ENCODE results near the gene ANKAR.
"Not testable (repeated sequence)": the region's sequence is repeated elsewhere in the genome, so short reads cannot be mapped to it uniquely, and the experiment has no call there.

Gene ANKAR

GRCh38 chr2:189661148-189661956, 13.1 kb upstream of the ANKAR start, which contains the start of gene ASNSD1:
Gene ASNSD1 (plus strand): TSS chr2:189661459. CDS start chr2:189666133, 4,674 bp downstream.
- peak; percentile 99 for DNase-seq (ENCODE audit: extremely low read depth, insufficient read length)
- Histone ChIP-seq H3K27me3 (replicated peaks; ENCODE audit: control insufficient read depth, insufficient read depth, low read length) (no peaks in the 10 kb centered on the region), H3K4me3 (replicated peaks; ENCODE audit: low read depth, low read length) (peak within 1 kb of the TSS; percentile 93), H3K36me3 (ENCODE audit: control insufficient read depth, insufficient read depth, low read length) (no peaks in the 10 kb centered on the region; the same call in 1 of the 2 replicates)
- TF ChIP-seq CTCF (IDR thresholded peaks at IDR 0.05; ENCODE audit: insufficient read depth, low read length, poor library complexity, severe bottlenecking), result peak; percentile 93

- DNase-seq (ENCODE audit: extremely low read depth, insufficient read length), result no peak
Measured at GRCh38 chr2:189661957-189662321, 12.5 kb upstream of the ANKAR start.

GRCh38 chr2:189662669-189663226, 11.7 kb upstream of the ANKAR start:
- no peak for TF ChIP-seq CTCF (IDR thresholded peaks at IDR 0.05; ENCODE audit: insufficient read depth, low read length, poor library complexity, severe bottlenecking)
- no peaks in the 10 kb centered on the region for H3K27me3 ChIP-seq (replicated peaks; ENCODE audit: control insufficient read depth, insufficient read depth, low read length)
- peak overlapping the region; percentile 93 for H3K4me3 ChIP-seq (replicated peaks; ENCODE audit: low read depth, low read length)
- no peaks in the 10 kb centered on the region; the same call in 1 of the 2 replicates for H3K36me3 ChIP-seq (ENCODE audit: control insufficient read depth, insufficient read depth, low read length)
- DNase-seq (ENCODE audit: extremely low read depth, insufficient read length), result peak; percentile 20

More at GRCh38 chr2:189661957-189662321, 12.5 kb upstream of the ANKAR start:
- Histone ChIP-seq H3K27me3 (replicated peaks; ENCODE audit: control insufficient read depth, insufficient read depth, low read length) (no peaks in the 10 kb centered on the region), H3K4me3 (replicated peaks; ENCODE audit: low read depth, low read length) (peak overlapping the region; percentile 93), H3K36me3 (ENCODE audit: control insufficient read depth, insufficient read depth, low read length) (no peaks in the 10 kb centered on the region; the same call in 1 of the 2 replicates)
- TF ChIP-seq CTCF (IDR thresholded peaks at IDR 0.05; ENCODE audit: insufficient read depth, low read length, poor library complexity, severe bottlenecking), result no peak

- not testable (repeated sequence) for H3K27me3 ChIP-seq (replicated peaks; ENCODE audit: control insufficient read depth, insufficient read depth, low read length); DNase-seq (ENCODE audit: extremely low read depth, insufficient read length); H3K36me3 ChIP-seq (ENCODE audit: control insufficient read depth, insufficient read depth, low read length); H3K4me3 ChIP-seq (replicated peaks; ENCODE audit: low read depth, low read length)
Measured at GRCh38 chr2:189663319-189663718, 11.2 kb upstream of the ANKAR start.

- peaks cover 1% of the 10 kb centered on the region; the same call in 1 of the 2 replicates for H3K36me3 ChIP-seq (ENCODE audit: control insufficient read depth, insufficient read depth, low read length)
- H3K27me3 ChIP-seq (replicated peaks; ENCODE audit: control insufficient read depth, insufficient read depth, low read length), result no peaks in the 10 kb centered on the region
- no peak overlapping the region for H3K4me3 ChIP-seq (replicated peaks; ENCODE audit: low read depth, low read length)
- no peak for TF ChIP-seq CTCF (IDR thresholded peaks at IDR 0.05; ENCODE audit: insufficient read depth, low read length, poor library complexity, severe bottlenecking)
- no peak for DNase-seq (ENCODE audit: extremely low read depth, insufficient read length)
Measured at GRCh38 chr2:189669913-189670312, 4.6 kb upstream of the ANKAR start.

GRCh38 chr2:189673661-189674373, 653 bp upstream of the ANKAR start:
- no peak for DNase-seq (ENCODE audit: extremely low read depth, insufficient read length)
- Histone ChIP-seq H3K4me3 (replicated peaks; ENCODE audit: low read depth, low read length) (peak overlapping the region; percentile 42), H3K36me3 (ENCODE audit: control insufficient read depth, insufficient read depth, low read length) (peaks cover 1% of the 10 kb centered on the region; the same call in 1 of the 2 replicates), H3K27me3 (replicated peaks; ENCODE audit: control insufficient read depth, insufficient read depth, low read length) (no peaks in the 10 kb centered on the region)
- no peak for TF ChIP-seq CTCF (IDR thresholded peaks at IDR 0.05; ENCODE audit: insufficient read depth, low read length, poor library complexity, severe bottlenecking)
